HepG2 (cell line): Measurements from ENCODE around the gene VEGFB. TPM values are rescaled to one million over a fixed set of nuclear protein-coding genes. Genes with fewer than 3 reads are reported as not detected.

Experiments used
- AHDC1 ChIP-seq: sonication (generic); formaldehyde crosslinking; IDR thresholded peaks from 2 replicates; pipeline ENCODE4 v1.5.1; 2020; ENCODE audit warnings: mild to moderate bottlenecking, missing genetic modification reagents, borderline replicate concordance
- CCAR2 ChIP-seq: fragments of 200-400 bp; formaldehyde crosslinking; optimal IDR thresholded peaks from 2 replicates; pipeline ENCODE3; 2018; ENCODE audit warnings: low read depth, mild to moderate bottlenecking, low read length, moderate library complexity
- CREM ChIP-seq, 2 experiments: sonication (generic) in 1 of 2; formaldehyde crosslinking in 1 of 2; IDR thresholded peaks; 2 replicates each; pipeline versions ENCODE4 v1.4.0 to v1.6.1; 2016 to 2020; ENCODE audit warnings: antibody characterized with exemption in 1 of 2, mild to moderate bottlenecking in 1 of 2, missing genetic modification reagents in 1 of 2
- FOXA3 ChIP-seq: IDR thresholded peaks from 2 replicates; pipeline ENCODE4 v1.6.1; 2016; ENCODE audit warnings: missing genetic modification reagents, missing compliant biosample characterization
- FOXC1 ChIP-seq: sonication (generic); formaldehyde crosslinking; IDR thresholded peaks from 2 replicates; pipeline ENCODE4 v1.8.0; 2022; ENCODE audit warnings: mild to moderate bottlenecking, missing genetic modification reagents, borderline replicate concordance
- GABPA ChIP-seq, 2 experiments: IDR thresholded peaks; 2 replicates each; pipeline ENCODE4 v1.6.1; 2011 to 2016; ENCODE audit warnings: low read depth in 2 of 2, low read length in 1 of 2, missing biosample characterization in 1 of 2, missing genetic modification characterization in 1 of 2
- HINFP ChIP-seq: sonication (generic); formaldehyde crosslinking; IDR thresholded peaks from 2 replicates; pipeline ENCODE4 v1.4.0; 2020; ENCODE audit warnings: low read depth, mild to moderate bottlenecking, missing genetic modification reagents
- KDM4B ChIP-seq: sonication (generic); formaldehyde crosslinking; IDR thresholded peaks from 2 replicates; pipeline ENCODE4 v1.4.0; 2020; ENCODE audit warnings: missing genetic modification reagents
- NONO ChIP-seq, 2 experiments: fragments of 450-650 bp in 1 of 2; sonication (generic) in 1 of 2; formaldehyde crosslinking in 1 of 2; IDR thresholded peaks in 1 of 2; conservative IDR thresholded peaks in 1 of 2; 2 replicates each; pipeline versions ENCODE4 v1.6.1 to v1.8.0; 2017 to 2022; ENCODE audit warnings: mild to moderate bottlenecking in 1 of 2, missing genetic modification reagents in 1 of 2, moderate library complexity in 1 of 2
- PHB2 ChIP-seq: fragments of 450-650 bp; IDR thresholded peaks from 2 replicates; pipeline ENCODE4 v1.6.1; 2018; ENCODE audit not compliant: partially characterized antibody
- RXRB ChIP-seq: IDR thresholded peaks from 2 replicates; pipeline ENCODE4 v1.6.1; 2016; ENCODE audit warnings: borderline replicate concordance, missing genetic modification reagents, missing compliant biosample characterization
- SATB2 ChIP-seq: sonication (generic); formaldehyde crosslinking; IDR thresholded peaks from 2 replicates; pipeline ENCODE4 v1.5.0; 2020; ENCODE audit warnings: missing genetic modification reagents
- TAF1 ChIP-seq: sonication (generic); formaldehyde crosslinking; IDR thresholded peaks from 2 replicates; pipeline ENCODE4 v1.4.0; 2020; ENCODE audit warnings: missing genetic modification reagents
- ZNF543 ChIP-seq: sonication (generic); formaldehyde crosslinking; IDR thresholded peaks from 2 replicates; pipeline ENCODE4 v1.4.0; 2020; ENCODE audit warnings: mild to moderate bottlenecking, missing genetic modification reagents
- ZNF564 ChIP-seq: sonication (generic); formaldehyde crosslinking; IDR thresholded peaks from 2 replicates; pipeline ENCODE4 v1.8.1; 2023; ENCODE audit warnings: mild to moderate bottlenecking, missing genetic modification reagents
- polyA plus RNA-seq, 8 experiments: library from polyadenylated mRNA; depleted of rRNA in 3 of 8; stranded (reverse) in 7 of 8; unstranded in 1 of 8; fragments of >200 nt; fragmentation: Illumina TruSeq in 4 of 8; extraction: Trizol in 4 of 8; gene quantifications; 2 replicates each; pipeline versions ENCODE4 v1.2.1 to v1.2.3, GENCODE V29; 2011 to 2016; ENCODE audit warnings: low read depth in 4 of 8, missing spikeins in 1 of 8, mixed read lengths in 1 of 8; ENCODE audit not compliant: insufficient read depth in 1 of 8
- total RNA-seq, 5 experiments: library from RNA; depleted of rRNA; stranded (reverse); fragments of >200 nt; fragmentation: Illumina TruSeq; extraction: Trizol; gene quantifications; 2 replicates each; pipeline ENCODE4 v1.2.3, GENCODE V29; 2016; ENCODE audit warnings: low read depth in 1 of 5
- TF ChIP-seq, protein P1 (sequence below): IDR thresholded peaks from 2 replicates; pipeline ENCODE4 v1.6.1; 2016; ENCODE audit warnings: low read depth
- TF ChIP-seq, protein P2 (sequence below): sonication (generic); formaldehyde crosslinking; IDR thresholded peaks from 2 replicates; pipeline ENCODE4 v1.8.1; 2023; ENCODE audit warnings: mild to moderate bottlenecking, missing genetic modification reagents, borderline replicate concordance

The VEGFB gene
- total and polyA plus RNA-seq, 2 of the 13 experiments (the other 11 are each of a cell fraction or from before 2014, with no cell fraction given), result 9.0 to 11.3 TPM

- TF ChIP-seq CCAR2, result no peak
- no peak for TF ChIP-seq AHDC1
- TF ChIP-seq ZNF564 (CRISPR knock-in tag), result no peak
- 0 out of 2 replicates have a peak, but pooled peaks have one; percentile 32 for TF ChIP-seq KDM4B (CRISPR knock-in tag)
- TF ChIP-seq RXRB (CRISPR knock-in tag), result no peak
- 0 out of 2 replicates have a peak, but pooled peaks have one; percentile 33 for TF ChIP-seq ZNF543 (CRISPR knock-in tag)
- no peak for TF ChIP-seq FOXA3 (CRISPR knock-in tag)
- TF ChIP-seq HINFP, result no peak
- TF ChIP-seq GABPA (IDR thresholded peaks at IDR 0.05; ENCODE audit: low read depth, low read length), result no peak; the same call in 1 of the 2 replicates
- peak; percentile 56; the same call in 1 of the 2 replicates for TF ChIP-seq GABPA (CRISPR knock-in tag; IDR thresholded peaks at IDR 0.05; ENCODE audit: low read depth)
- TF ChIP-seq PHB2, result no peak
- TF ChIP-seq TAF1, result peak; percentile 53; the same call in 1 of the 2 replicates
- TF ChIP-seq, protein P1, sequence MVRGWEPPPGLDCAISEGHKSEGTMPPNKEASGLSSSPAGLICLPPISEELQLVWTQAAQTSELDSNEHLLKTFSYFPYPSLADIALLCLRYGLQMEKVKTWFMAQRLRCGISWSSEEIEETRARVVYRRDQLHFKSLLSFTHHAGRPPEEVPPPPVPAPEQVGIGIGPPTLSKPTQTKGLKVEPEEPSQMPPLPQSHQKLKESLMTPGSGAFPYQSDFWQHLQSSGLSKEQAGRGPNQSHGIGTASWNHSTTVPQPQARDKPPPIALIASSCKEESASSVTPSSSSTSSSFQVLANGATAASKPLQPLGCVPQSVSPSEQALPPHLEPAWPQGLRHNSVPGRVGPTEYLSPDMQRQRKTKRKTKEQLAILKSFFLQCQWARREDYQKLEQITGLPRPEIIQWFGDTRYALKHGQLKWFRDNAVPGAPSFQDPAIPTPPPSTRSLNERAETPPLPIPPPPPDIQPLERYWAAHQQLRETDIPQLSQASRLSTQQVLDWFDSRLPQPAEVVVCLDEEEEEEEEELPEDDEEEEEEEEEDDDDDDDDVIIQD, result no peak
- 0 out of 2 replicates have a peak, but pooled peaks have one; percentile 28 for TF ChIP-seq SATB2 (CRISPR knock-in tag)
- TF ChIP-seq FOXC1, result peak; percentile 86
- peak; percentile 86 for TF ChIP-seq CREM (IDR thresholded peaks at IDR 0.05)
- peak; percentile 28; the same call in 1 of the 2 replicates for TF ChIP-seq CREM (CRISPR knock-in tag; IDR thresholded peaks at IDR 0.05)
- TF ChIP-seq, protein P2, sequence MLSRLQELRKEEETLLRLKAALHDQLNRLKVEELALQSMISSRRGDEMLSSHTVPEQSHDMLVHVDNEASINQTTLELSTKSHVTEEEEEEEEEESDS (CRISPR knock-in tag), result no peak
- TF ChIP-seq NONO (IDR thresholded peaks at IDR 0.05), result no peak
- no peak for TF ChIP-seq NONO (CRISPR knock-in tag; conservative IDR thresholded peaks at IDR 0.05)
Observed at GRCh38 chr11:64284048-64284961, 49.9 kb downstream of the VEGFB start, which contains the start of gene BAD (continued).
